GM21825 (cell line): ENCODE results near the gene KRTAP5-3.
"Not testable (repeated sequence)": the region's sequence is repeated elsewhere in the genome, so short reads cannot be mapped to it uniquely, and the experiment has no call there.

ENCODE experiments used
- ATAC-seq: cut with Tn5 transposase; IDR thresholded peaks from one replicate; pipeline ENCODE4 v1.9.1; 2021; ENCODE audit warnings: mild to moderate bottlenecking, moderate library complexity; ENCODE audit not compliant: unreplicated experiment

The KRTAP5-3 gene

DNA sequence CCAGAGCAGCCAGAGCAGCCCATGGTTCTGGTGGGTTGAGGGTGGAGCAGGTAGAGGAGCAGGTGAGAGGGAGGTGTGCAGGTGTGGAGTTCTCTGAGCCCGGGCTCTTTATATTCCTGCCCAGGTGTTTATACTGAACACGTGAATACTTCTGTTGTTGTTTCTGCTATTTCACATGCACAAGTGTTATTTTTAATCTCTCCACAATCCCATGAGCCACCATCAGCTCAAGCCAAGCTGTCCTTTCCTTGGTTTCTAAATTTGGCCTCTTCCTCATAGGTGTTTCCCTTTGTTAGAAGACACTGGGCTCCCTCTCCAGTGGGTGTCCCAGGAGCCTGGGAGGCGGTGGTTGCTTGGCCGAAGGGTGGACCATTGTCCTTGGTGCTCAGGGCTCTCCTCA is at the start of gene KRTAP5-3:
TSS of gene KRTAP5-3 (minus strand) at position 101 of the 400 bp plus-strand sequence. CDS start at position 23, 78 bp downstream.
- ATAC-seq, result no peak

- no peak for ATAC-seq
Observed at GRCh38 chr11:1656670-1657069, 48.4 kb upstream of the KRTAP5-3 start.

DNA sequence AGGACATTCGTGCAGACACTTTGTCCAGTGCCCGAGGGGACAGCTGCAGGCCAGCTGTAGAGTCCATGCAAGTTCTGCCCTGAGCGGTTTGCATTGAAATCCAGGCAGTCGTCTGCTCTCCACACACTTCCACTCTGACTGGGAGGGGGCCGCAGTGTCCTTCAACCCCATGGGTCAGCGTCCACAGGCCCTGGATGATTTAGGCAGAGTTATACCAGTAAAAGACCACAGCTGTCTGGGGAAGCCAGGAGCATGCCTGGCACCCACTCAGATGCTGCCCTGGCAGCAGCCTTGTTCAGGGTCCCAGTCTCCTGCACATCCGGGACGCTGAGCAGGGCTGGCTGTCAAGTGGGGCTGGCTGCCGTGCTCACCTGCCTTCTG is 47.8 kb upstream of the KRTAP5-3 start:
- no peak for ATAC-seq

GRCh38 chr11:1655168-1656060 is 47.2 kb upstream of the KRTAP5-3 start:
- no peak for ATAC-seq

DNA sequence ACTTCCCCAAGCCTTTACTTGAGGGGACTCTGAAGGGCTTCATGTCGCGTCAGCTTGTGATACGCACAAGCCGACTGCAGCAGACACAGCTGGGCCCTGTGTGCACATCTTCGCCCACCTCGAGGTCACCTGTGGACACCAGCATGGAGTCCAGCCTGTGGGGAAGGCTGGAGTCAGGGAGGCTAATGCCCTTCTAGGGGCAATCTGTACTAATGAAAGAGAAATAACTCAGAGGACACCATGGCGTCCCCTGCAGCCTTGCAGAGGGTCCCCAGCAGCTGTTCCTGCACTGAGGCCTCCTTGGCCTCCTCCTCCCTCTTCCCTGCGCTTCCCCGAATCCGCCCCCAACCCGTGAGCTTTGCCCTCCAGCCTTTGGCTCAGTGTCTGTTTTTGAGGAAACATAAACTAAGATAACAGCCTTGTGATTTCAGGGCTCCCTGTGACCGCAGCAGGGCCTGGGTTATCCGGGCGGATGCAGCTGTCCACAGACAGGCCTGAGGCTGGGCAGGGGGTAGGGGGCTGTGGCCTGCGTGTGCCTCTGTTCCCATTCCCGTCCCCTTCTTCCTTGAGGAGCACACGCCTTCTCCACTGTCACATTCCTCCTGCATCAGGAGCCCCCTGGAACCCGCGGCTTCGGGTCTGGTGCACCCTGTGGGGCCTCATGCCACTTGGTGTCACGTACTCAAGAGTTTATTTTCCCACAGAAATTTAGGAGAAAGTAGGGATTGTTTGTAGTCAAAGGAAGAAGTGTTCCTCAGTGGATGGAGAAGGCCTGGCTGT is 46.3 kb upstream of the KRTAP5-3 start:
- no peak for ATAC-seq

DNA sequence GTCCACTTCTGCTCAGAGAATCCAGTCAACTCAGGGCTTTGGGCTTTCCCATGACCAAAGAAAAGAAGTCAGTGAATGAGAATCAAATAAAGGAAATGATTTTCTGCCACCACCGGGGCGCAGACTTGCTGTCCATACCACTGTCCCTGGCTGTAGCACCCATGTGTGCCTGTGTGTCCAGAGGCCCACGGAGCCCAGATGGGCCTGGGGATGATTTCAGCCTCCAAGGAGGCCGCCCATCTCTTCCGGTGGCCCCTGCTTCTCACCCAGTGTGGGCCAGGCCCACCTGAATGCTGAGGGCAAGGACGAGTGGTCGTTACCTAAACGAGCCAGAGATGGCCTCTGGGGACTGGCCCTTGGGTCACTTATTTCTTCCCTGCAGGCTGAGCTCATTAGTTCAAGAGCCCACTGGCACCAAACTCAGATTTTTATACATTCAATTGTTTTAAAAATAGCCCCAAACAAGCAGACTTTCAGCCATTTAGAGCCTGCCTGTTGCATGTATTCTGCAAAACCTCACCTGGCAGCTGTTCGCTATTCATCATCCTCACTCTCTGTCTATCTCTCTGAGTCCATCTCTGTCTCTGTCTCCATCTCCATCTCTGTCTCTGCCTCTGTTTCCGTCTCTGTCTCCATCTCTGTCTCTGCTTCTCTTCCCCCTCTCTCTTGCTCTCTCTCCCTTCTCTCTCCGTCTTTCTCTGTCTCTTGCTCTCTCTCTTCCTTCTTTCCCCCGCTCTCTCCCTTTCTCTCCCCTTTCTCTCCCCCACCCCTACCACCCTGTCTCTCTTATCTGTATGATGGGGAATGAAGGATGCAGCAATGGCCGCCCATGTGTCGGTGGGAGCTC is 45.5 kb upstream of the KRTAP5-3 start:
- ATAC-seq, result no peak

DNA sequence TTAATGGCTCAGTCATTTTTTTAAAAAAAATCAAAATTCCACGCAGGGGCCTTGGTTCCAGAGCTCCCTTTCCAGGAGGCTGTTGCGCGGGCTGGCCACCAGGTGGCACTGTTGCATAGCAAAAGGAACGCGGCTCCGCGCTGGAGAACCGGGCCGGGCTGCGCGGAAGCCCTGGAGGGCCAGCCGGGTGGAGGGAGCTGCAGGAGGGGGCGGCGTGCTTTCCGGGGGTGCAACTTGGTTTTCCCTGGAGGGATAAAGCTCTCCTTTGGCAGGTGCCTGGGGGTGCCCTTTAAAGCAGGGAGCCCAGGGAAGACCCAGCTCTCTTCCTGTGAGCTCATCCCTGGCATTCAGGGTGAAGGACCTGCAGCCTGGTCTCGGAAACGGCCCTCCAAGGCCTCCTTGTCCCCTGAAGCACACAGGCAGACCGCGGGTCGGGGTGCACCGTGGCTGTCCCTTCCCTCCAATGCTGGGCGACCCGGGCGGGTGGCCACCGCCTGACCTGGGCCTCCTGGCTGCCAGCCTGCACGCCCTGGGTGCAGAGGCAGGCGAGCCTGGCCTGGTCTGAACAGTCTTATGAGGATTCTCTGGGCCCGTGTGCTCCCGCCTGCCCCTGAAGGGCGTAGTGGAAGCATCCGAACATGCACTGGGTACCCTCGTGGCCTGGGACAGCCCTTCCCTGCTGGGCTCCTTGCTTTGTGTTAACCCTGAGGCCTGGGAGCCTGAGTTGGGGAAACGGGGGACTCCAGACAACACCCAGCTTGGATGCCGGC is 44.7 kb upstream of the KRTAP5-3 start:
- peak; percentile 57 for ATAC-seq

DNA sequence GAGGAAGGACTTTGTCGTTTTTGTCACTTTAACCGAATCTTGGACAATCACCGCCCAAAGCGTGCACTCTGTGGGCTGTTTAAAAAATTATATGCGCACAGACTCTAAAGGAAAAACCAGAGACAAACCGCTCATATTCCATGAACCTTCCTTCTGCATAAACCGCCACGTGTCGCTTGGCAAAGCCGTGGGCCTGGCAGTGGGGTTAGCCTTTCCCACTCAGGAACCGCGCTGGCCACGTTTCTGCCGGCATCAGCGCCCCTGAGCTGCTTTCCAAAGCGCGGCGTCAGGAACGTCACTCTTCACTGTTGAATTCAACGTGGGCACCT is 44.1 kb upstream of the KRTAP5-3 start:
- no peak for ATAC-seq

DNA sequence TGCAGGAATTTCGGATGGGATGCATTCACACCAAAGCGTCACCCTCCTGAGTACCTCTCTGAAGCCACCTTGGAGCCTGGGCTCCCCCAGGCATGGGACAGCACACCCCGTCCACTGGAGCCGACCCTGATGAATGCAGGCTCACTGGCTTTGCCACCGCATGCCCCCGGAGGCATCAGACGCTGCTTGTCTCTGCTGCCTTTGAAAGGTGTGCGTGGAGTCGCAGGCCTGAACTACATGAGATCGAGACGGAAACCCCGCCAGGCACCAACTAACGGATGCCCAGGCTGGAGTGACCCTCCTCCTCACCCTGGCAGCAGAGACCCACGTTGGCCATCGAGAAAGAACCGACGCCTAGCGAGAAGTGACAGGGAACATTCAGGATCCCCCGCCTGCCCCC is 43.8 kb upstream of the KRTAP5-3 start:
- ATAC-seq, result no peak

GRCh38 chr11:1651411-1651980 is 43.2 kb upstream of the KRTAP5-3 start:
- ATAC-seq, result no peak

GRCh38 chr11:1650918-1651262 is 42.6 kb upstream of the KRTAP5-3 start:
- no peak for ATAC-seq

DNA sequence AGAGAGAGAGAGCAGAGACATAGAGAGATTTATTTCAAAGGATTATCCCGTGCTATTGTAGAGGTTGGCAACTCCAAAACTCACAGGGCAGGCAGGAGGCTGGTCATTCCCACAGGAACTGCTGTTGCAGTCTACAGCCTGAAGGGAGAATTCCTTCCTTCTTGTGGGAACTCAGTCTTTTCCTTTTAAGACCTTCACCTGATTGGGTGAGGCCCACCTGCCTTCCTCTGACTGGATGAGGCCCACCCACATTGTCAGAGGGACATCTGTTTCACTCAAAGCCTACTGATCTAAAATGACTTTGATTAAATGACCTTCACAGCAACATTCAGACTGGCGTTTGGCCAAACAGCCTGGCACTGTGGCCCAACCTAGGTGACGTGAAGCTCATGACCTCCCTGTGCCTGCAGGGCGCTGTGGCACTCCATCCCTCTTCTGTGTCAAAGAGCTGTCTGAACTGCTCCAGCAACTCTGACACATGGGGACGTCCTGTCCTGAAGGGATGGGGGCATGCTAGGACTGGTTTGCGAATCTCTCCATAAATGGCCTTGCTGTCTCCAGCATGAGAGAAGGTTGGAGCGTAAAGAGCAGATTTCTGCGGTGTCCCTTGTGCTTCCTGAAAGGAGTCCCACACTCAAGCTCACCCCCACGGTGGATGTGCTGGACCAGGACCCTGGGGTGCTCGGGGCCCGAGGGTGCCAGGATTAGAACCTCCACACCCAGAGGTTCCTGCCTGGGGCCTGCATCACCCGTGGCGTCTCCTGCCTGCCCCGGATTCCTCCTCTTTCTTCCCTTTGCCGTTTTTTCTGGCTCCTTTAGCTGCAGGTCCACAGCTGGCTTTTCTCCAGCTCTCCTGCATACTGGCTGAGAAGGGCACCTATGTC is 42.0 kb upstream of the KRTAP5-3 start:
- no peak for ATAC-seq

DNA sequence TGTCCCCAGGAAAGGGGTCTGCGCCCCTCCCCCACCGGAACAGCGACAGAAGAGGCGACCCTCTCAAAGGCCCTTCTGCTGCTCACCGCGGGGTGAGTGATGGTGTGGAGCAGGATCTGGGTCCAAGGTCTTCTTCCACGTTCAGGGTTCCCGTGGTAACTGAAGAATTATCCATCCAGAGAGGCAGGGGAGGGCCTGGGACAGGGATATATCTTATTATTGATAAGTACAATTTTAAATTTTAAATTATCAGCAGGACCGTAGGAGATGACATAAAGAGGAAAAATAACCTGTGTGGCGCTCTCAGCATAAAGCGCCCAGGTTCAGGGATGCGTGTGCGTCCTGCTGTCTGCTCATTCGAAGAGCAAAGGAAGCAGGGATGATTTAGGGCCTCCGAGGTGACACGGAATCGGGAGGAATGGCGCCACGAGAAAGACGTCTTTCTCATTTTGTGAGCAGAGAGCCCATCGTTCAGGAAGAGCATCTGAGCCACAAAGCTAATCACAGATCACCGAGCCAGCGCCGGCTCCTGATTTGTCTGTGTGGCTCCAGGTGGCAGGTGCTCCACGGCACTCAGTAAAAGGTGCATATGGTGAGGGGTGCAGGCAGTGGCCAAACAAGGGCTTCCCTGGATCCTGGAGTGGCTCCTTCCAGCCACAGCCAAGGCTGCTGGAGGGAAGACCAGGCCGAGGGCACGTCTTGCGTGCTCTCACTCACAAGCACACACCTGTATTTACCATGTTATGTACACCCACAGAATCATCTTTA is 40.6 kb upstream of the KRTAP5-3 start:
- no peak for ATAC-seq

GRCh38 chr11:1647901-1648652 is 39.8 kb upstream of the KRTAP5-3 start:
- no peak for ATAC-seq

DNA sequence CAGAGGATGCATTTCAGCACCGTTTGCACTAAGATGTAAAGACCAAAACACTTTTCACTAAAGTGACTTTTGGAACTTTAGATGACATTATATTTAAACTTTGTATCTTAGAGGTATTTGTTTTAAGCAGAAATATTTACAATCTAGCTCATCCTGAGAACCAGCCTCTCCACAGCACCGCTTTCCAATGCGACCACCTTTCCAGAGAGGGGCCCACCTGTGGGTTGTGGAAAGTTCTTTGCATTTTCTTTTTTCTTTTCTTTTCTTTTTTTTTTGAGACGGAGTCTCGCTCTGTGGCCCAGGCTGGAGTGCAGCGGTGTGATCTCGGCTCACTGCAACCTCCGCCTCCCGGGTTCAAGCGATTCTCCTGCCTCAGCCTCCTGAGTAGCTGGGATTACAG is 38.3 kb upstream of the KRTAP5-3 start:
- ATAC-seq, result not testable (repeated sequence)

- ATAC-seq, result no peak
Observed at GRCh38 chr11:1645357-1645821, 37.1 kb upstream of the KRTAP5-3 start.

DNA sequence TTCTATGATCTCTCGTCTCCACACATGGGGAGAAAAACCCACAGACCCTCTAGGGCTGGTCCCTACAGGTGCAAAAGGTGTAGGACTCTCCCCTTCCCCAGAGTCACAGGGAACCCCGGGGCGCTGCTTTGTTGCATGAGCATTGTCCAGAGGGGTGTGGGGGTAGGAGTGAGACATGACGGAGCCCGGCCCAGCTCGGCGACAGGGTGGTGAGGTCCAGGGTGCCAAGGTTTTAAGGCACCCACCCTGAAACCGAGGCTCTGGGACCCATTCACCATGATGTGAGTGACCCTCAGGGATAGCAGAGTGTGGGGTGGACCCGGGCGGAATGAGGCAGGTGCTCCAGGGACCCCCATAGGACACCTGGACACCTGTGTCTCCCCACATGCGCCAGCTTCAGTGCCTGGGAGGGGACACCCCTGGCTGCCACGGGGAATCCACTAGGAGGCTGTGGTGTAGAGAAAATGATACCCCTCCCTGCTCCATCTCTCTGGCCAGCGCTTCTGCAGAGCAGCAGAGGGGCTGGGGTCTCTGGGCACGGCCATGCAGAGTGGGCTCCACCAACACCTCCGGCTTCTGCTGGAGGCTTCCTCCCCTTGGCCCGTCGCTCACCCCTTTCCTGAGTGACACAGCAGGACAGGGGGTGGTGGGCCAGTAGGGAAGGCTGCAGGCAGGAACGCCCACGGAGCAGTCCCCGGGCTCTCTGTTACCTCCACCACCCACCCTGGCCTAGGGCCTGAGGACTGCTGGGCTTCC is 36.5 kb upstream of the KRTAP5-3 start:
- no peak for ATAC-seq
